Left lobe of liver (tissue), 1 donor: ENCODE data around the gene HOPX. TPM values are rescaled to one million over a fixed set of nuclear protein-coding genes. Genes with fewer than 3 reads are reported as not detected.

ENCODE experiments used
- total RNA-seq: library from RNA; stranded (reverse); gene quantifications from one replicate; pipeline ENCODE4 v1.2.1, GENCODE V29; 2021
- donor health status: DM: no; HTN: yes; CAD: no.

The HOPX gene
- total RNA-seq, 1 donor from 2014 or later = 0.30 TPM

Other genes with a start within 250 kb of the HOPX start
- gene PPAT, start 245.7 kb downstream of the HOPX start, total RNA-seq = 4.7 TPM
- 46.4 TPM for gene PAICS, start 245.0 kb downstream of the HOPX start, total RNA-seq
- 40.1 TPM for gene SRP72, start 213.7 kb downstream of the HOPX start, total RNA-seq
- 0.13 TPM for gene ARL9, start 175.5 kb downstream of the HOPX start, total RNA-seq
- not detected for gene SPINK2, start 140.4 kb upstream of the HOPX start, total RNA-seq
- 13.4 TPM for gene REST, start 226.6 kb upstream of the HOPX start, total RNA-seq